HepG2 (cell line): ENCODE results near the gene EEFSEC. TPM values are rescaled to one million over a fixed set of nuclear protein-coding genes. Genes with fewer than 3 reads are reported as not detected.
A peak's percentile ranks its signal among the peaks of the same experiment; 100 is the strongest.

ENCODE experiments used
- ATAC-seq: fragments of 200-7000 bp; cut with Tn5 transposase; 3 replicates; pipeline ENCODE4 v1.9.1; 2020; ENCODE audit warnings: mild to moderate bottlenecking, moderate library complexity
- BruUV-seq: library from RNA; stranded (reverse); fragments of 400-500 nt; replicated peaks from 2 replicates; lab custom pipeline; 2021; lab: Mats Ljungman, UMichigan
- CTCF ChIA-PET: fragments of 300-600 bp; formaldehyde crosslinking; extraction: SDS; loops from one replicate; lab custom pipeline; 2021; ENCODE audit warnings: low total read pairs, inconsistent platforms, low intra/inter-chr PET ratio; lab: Yijun Ruan, JAX
- POLR2A ChIA-PET: fragments of 350-600 bp; sonication (Branson Sonifier 250); formaldehyde crosslinking; loops from one replicate; lab custom pipeline; 2020; ENCODE audit warnings: antibody characterized with exemption, inconsistent platforms; lab: Yijun Ruan, JAX
- DNase-seq: peaks from one replicate; pipeline ENCODE4 v3.0.0-alpha.2; 2015; ENCODE audit warnings: low spot score
- FAIRE-seq: peaks from 3 replicates; lab custom pipeline; 2011; peaks lifted over from hg19 to GRCh38; lab: Jason Lieb, UNC
- H2AFZ ChIP-seq: one replicate; pipeline ENCODE4 v1.6.1; 2011; ENCODE audit warnings: low read length, inconsistent platforms
- H3K27ac ChIP-seq: fragments of 300-600 bp; 3 replicates; pipeline ENCODE4 v1.8.0; 2011; ENCODE audit warnings: mixed run types, mild to moderate bottlenecking, mixed read lengths, low read length, inconsistent platforms; ENCODE audit not compliant: insufficient read depth; ENCODE audit errors: extremely low read length
- H3K27me3 ChIP-seq, 2 experiments: fragments of 200-600 bp in 1 of 2; 2 replicates in 1 of 2; 3 replicates in 1 of 2; pipeline versions ENCODE4 v1.6.0 to v1.8.0; 2011; ENCODE audit warnings: low read length in 2 of 2, mild to moderate bottlenecking in 2 of 2, moderate library complexity in 2 of 2, inconsistent platforms in 1 of 2; ENCODE audit not compliant: insufficient read depth in 2 of 2, control insufficient read depth in 1 of 2
- H3K36me3 ChIP-seq, 2 experiments: fragments of 200-600 bp in 1 of 2; replicated peaks in 1 of 2; 2 replicates in 1 of 2; 3 replicates in 1 of 2; pipeline versions ENCODE4 v1.5.1 to v1.8.0; 2011; ENCODE audit warnings: low read length in 2 of 2, inconsistent platforms in 1 of 2; ENCODE audit not compliant: insufficient read depth in 2 of 2, control insufficient read depth in 1 of 2
- H3K4me1 ChIP-seq: 2 replicates; pipeline ENCODE4 v1.5.1; 2012; ENCODE audit warnings: low read length, inconsistent platforms; ENCODE audit not compliant: insufficient read depth
- H3K4me2 ChIP-seq: 2 replicates; pipeline ENCODE4 v1.6.0; 2011; ENCODE audit warnings: low read depth, low read length, inconsistent platforms
- H3K4me3 ChIP-seq, 3 experiments: fragments of 200-600 bp in 1 of 3; sonication (generic), shearing (Covaris generic) in 1 of 3; replicated peaks in 1 of 3; 2 replicates each; pipeline ENCODE4 v1.5.1; 2011 to 2016; ENCODE audit warnings: low read length in 3 of 3, inconsistent platforms in 2 of 3, low read depth in 2 of 3, mild to moderate bottlenecking in 2 of 3, control low read depth in 1 of 3, mixed read lengths in 1 of 3; ENCODE audit not compliant: insufficient read depth in 1 of 3
- H3K79me2 ChIP-seq: one replicate; pipeline ENCODE4 v1.6.1; 2011; ENCODE audit warnings: low read length, inconsistent platforms; ENCODE audit not compliant: insufficient read depth
- H3K9ac ChIP-seq: 2 replicates; pipeline ENCODE4 v1.6.0; 2011; ENCODE audit warnings: mild to moderate bottlenecking, low read depth, low read length, inconsistent platforms; ENCODE audit not compliant: insufficient read depth
- H3K9me3 ChIP-seq: 2 replicates; pipeline ENCODE4 v1.5.1; 2012; ENCODE audit warnings: mild to moderate bottlenecking, low read length
- H4K20me1 ChIP-seq: 2 replicates; pipeline ENCODE4 v1.6.0; 2011; ENCODE audit warnings: inconsistent platforms, mild to moderate bottlenecking, low read length, moderate library complexity; ENCODE audit not compliant: insufficient read depth
- DPF2 ChIP-seq: sonication (generic); formaldehyde crosslinking; IDR thresholded peaks from 2 replicates; pipeline ENCODE4 v1.4.0; 2020; ENCODE audit warnings: mild to moderate bottlenecking, low read depth, missing genetic modification reagents, borderline replicate concordance
- EP300 ChIP-seq, 3 experiments: sonication (generic) in 1 of 3; formaldehyde crosslinking in 1 of 3; IDR thresholded peaks; 2 replicates each; pipeline versions ENCODE4 v1.5.1 to v1.6.1; 2011 to 2020; ENCODE audit warnings: low read depth in 2 of 3, low read length in 2 of 3, borderline replicate concordance in 1 of 3, improper control_type of control experiment in 1 of 3, mild to moderate bottlenecking in 1 of 3, missing genetic modification reagents in 1 of 3, moderate library complexity in 1 of 3
- HOXA3 ChIP-seq: sonication (generic); formaldehyde crosslinking; IDR thresholded peaks from 2 replicates; pipeline ENCODE4 v1.5.0; 2020; ENCODE audit warnings: missing genetic modification reagents
- NFIB ChIP-seq: sonication (generic); formaldehyde crosslinking; IDR thresholded peaks from 2 replicates; pipeline ENCODE4 v1.9.0; 2021; ENCODE audit warnings: missing genetic modification reagents, mild to moderate bottlenecking, borderline replicate concordance
- RARA ChIP-seq: IDR thresholded peaks from 2 replicates; pipeline ENCODE4 v1.6.1; 2016; ENCODE audit warnings: missing genetic modification reagents, missing compliant biosample characterization
- RBM22 ChIP-seq: fragments of 200-400 bp; formaldehyde crosslinking; optimal IDR thresholded peaks from 2 replicates; pipeline ENCODE3; 2017; ENCODE audit warnings: mild to moderate bottlenecking, low read length, moderate library complexity
- SALL1 ChIP-seq: sonication (generic); formaldehyde crosslinking; IDR thresholded peaks from 2 replicates; pipeline ENCODE4 v1.8.0; 2022; ENCODE audit warnings: mild to moderate bottlenecking, missing genetic modification reagents
- TOE1 ChIP-seq: sonication (generic); formaldehyde crosslinking; IDR thresholded peaks from 2 replicates; pipeline ENCODE4 v1.4.0; 2020; ENCODE audit warnings: mild to moderate bottlenecking, missing genetic modification reagents
- ZFX ChIP-seq: sonication (generic); formaldehyde crosslinking; IDR thresholded peaks from 2 replicates; pipeline ENCODE4 v1.4.0; 2020; ENCODE audit warnings: mild to moderate bottlenecking, low read depth, missing genetic modification reagents, moderate library complexity
- ZNF333 ChIP-seq: sonication (generic); formaldehyde crosslinking; IDR thresholded peaks from 2 replicates; pipeline ENCODE4 v1.4.0; 2020; ENCODE audit warnings: mild to moderate bottlenecking, missing genetic modification reagents, borderline replicate concordance
- ZNF468 ChIP-seq: sonication (generic); formaldehyde crosslinking; IDR thresholded peaks from 2 replicates; pipeline ENCODE4 v1.8.0; 2022; ENCODE audit warnings: mild to moderate bottlenecking, moderate library complexity, missing genetic modification reagents
- ZNF737 ChIP-seq: sonication (generic); formaldehyde crosslinking; IDR thresholded peaks from 2 replicates; pipeline ENCODE4 v1.5.0; 2020; ENCODE audit warnings: missing genetic modification reagents, mild to moderate bottlenecking, borderline replicate concordance
- WGBS: methylation state at CpG from one replicate; pipeline ENCODE4 v1.1.6; 2017; ENCODE audit warnings: low lambda C conversion rate; 5-methylcytosine and 5-hydroxymethylcytosine counted together
- in situ Hi-C: cut with HindIII; loops from 2 replicates; pipeline ENCODE4 v1.10.0; 2017; ENCODE audit warnings: low pct_unique_long_range_greater_than_20kb; ENCODE audit not compliant: extremely low pct_ligation_motif_present
- intact Hi-C: fragments of 100-400 bp; cut with micrococcal nuclease; formaldehyde crosslinking; loops from one replicate; pipeline ENCODE4 v1.10.0; 2022; ENCODE audit not compliant: unreplicated experiment
- polyA plus RNA-seq, 8 experiments: library from polyadenylated mRNA; depleted of rRNA in 3 of 8; stranded (reverse) in 7 of 8; unstranded in 1 of 8; fragments of >200 nt; fragmentation: Illumina TruSeq in 4 of 8; extraction: Trizol in 4 of 8; gene quantifications; 2 replicates each; pipeline versions ENCODE4 v1.2.1 to v1.2.3, GENCODE V29; 2011 to 2016; ENCODE audit warnings: low read depth in 4 of 8, missing spikeins in 1 of 8, mixed read lengths in 1 of 8; ENCODE audit not compliant: insufficient read depth in 1 of 8
- total RNA-seq, 5 experiments: library from RNA; depleted of rRNA; stranded (reverse); fragments of >200 nt; fragmentation: Illumina TruSeq; extraction: Trizol; gene quantifications; 2 replicates each; pipeline ENCODE4 v1.2.3, GENCODE V29; 2016; ENCODE audit warnings: low read depth in 1 of 5
- TF ChIP-seq, protein P1 (sequence below): sonication (generic); formaldehyde crosslinking; IDR thresholded peaks from 2 replicates; pipeline ENCODE4 v1.9.0; 2022; ENCODE audit warnings: low read depth, missing genetic modification reagents
- TF ChIP-seq, protein P2 (sequence below): sonication (generic); formaldehyde crosslinking; IDR thresholded peaks from 2 replicates; pipeline ENCODE4 v1.5.1; 2020; ENCODE audit warnings: mild to moderate bottlenecking, missing genetic modification reagents, moderate library complexity
- TF ChIP-seq, protein P3 (sequence below): sonication (generic); formaldehyde crosslinking; IDR thresholded peaks from 2 replicates; pipeline ENCODE4 v1.4.0; 2020; ENCODE audit warnings: missing genetic modification reagents
- TF ChIP-seq, protein P4 (sequence below): sonication (generic); formaldehyde crosslinking; IDR thresholded peaks from 2 replicates; pipeline ENCODE4 v1.5.1; 2020; ENCODE audit warnings: mild to moderate bottlenecking, missing genetic modification reagents, borderline replicate concordance

Gene EEFSEC
- total and polyA plus RNA-seq, 2 of the 13 experiments (the other 11 are each of a cell fraction or from before 2014, with no cell fraction given) = 6.4 to 24.2 TPM

DNA sequence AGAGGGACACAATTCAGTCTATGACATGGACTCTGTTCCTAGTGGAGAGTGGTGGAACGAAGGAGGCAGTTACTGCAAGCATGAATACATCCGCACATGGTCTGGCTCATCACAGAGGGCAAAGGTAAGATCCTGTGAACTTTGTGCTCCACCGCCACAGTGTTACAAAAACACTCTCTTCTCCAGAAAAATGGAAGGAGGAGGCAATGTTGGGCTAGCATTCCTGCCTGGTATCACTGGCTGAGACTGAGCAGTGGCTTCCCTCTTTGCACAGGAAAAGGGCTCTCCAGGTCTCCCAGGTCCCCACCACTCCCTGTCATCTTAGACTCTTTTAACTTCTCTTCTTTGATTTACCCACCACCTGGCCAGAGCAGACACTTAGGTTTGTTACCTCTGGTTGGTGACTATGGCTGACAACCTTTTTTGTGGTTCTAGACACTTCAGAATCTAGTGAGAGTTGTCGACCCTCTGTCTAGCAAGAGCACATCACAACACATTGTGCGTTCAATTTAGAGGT, 1.5 kb upstream of the EEFSEC start:
- in situ Hi-C loops = no loop called here
- Histone ChIP-seq H3K27ac (peak overlapping the region; percentile 96), H3K79me2 (peaks cover 27% of the 10 kb centered on the region), H3K4me2 (peak overlapping the region; percentile 64), H3K36me3 (peaks cover 0 to 8% of the 10 kb centered on the region in 2 experiments), H3K27me3 (no peaks in the 10 kb centered on the region), H4K20me1 (no peaks in the 10 kb centered on the region), H3K9ac (peak overlapping the region; percentile 62), H3K9me3 (no peaks in the 10 kb centered on the region), H3K4me3 (peak overlapping the region in 1 of 3 experiments; percentile 34; a peak in 2 of 6 replicates), H2AFZ (peak overlapping the region; percentile 1), H3K4me1 (peaks cover 49% of the 10 kb centered on the region)
- FAIRE-seq = peak; percentile 88
- ATAC-seq = peak; percentile 81
- peak; percentile 90 for DNase-seq
- CTCF ChIA-PET = interaction anchor here (1.7 kb wide), 1 partner anchor 19 kb away, joined by 5 read pairs; no protein-coding TSS in a partner anchor
- POLR2A ChIA-PET = interaction anchor here (1.3 to 5.2 kb wide), 3 partner anchors 14 to 57 kb away, joined by 4 to 104 read pairs (median 41); partner anchors contain the start of gene RUVBL1
- WGBS = 16% methylated on average over 5 of the region's 5 CpGs
- intact Hi-C loops = loop anchor here (2.0 kb wide), 1 partner anchor 27 kb away; no protein-coding TSS in a partner anchor
- BruUV-seq = no TSS peak
- TF ChIP-seq ZNF737 (CRISPR knock-in tag) (no peak), HOXA3 (CRISPR knock-in tag) (peak; percentile 79), SALL1 (CRISPR knock-in tag) (peak; percentile 85), EP300 (IDR thresholded peaks at IDR 0.05; ENCODE audit: low read depth in 2 of 2, low read length in 2 of 2) (peak; percentile 38 to 65; a peak in 1 of 4 replicates), EP300 (CRISPR knock-in tag; IDR thresholded peaks at IDR 0.05; ENCODE audit: borderline replicate concordance) (peak; percentile 45; the same call in 1 of the 2 replicates), TOE1 (no peak), RBM22 (peak; percentile 29), RARA (CRISPR knock-in tag) (peak; percentile 68), ZNF333 (CRISPR knock-in tag) (no peak), ZNF468 (no peak), NFIB (CRISPR knock-in tag) (no peak), ZFX (CRISPR knock-in tag) (peak; percentile 54), DPF2 (CRISPR knock-in tag) (peak; percentile 71; the same call in 1 of the 2 replicates)
- TF ChIP-seq, protein P1, sequence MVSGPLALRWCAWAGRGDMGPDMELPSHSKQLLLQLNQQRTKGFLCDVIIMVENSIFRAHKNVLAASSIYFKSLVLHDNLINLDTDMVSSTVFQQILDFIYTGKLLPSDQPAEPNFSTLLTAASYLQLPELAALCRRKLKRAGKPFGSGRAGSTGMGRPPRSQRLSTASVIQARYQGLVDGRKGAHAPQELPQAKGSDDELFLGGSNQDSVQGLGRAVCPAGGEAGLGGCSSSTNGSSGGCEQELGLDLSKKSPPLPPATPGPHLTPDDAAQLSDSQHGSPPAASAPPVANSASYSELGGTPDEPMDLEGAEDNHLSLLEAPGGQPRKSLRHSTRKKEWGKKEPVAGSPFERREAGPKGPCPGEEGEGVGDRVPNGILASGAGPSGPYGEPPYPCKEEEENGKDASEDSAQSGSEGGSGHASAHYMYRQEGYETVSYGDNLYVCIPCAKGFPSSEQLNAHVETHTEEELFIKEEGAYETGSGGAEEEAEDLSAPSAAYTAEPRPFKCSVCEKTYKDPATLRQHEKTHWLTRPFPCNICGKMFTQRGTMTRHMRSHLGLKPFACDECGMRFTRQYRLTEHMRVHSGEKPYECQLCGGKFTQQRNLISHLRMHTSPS (CRISPR knock-in tag) = no peak
- TF ChIP-seq, protein P2, sequence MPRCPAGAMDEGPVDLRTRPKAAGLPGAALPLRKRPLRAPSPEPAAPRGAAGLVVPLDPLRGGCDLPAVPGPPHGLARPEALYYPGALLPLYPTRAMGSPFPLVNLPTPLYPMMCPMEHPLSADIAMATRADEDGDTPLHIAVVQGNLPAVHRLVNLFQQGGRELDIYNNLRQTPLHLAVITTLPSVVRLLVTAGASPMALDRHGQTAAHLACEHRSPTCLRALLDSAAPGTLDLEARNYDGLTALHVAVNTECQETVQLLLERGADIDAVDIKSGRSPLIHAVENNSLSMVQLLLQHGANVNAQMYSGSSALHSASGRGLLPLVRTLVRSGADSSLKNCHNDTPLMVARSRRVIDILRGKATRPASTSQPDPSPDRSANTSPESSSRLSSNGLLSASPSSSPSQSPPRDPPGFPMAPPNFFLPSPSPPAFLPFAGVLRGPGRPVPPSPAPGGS (CRISPR knock-in tag) = peak; percentile 55; the same call in 1 of the 2 replicates
- TF ChIP-seq, protein P3, sequence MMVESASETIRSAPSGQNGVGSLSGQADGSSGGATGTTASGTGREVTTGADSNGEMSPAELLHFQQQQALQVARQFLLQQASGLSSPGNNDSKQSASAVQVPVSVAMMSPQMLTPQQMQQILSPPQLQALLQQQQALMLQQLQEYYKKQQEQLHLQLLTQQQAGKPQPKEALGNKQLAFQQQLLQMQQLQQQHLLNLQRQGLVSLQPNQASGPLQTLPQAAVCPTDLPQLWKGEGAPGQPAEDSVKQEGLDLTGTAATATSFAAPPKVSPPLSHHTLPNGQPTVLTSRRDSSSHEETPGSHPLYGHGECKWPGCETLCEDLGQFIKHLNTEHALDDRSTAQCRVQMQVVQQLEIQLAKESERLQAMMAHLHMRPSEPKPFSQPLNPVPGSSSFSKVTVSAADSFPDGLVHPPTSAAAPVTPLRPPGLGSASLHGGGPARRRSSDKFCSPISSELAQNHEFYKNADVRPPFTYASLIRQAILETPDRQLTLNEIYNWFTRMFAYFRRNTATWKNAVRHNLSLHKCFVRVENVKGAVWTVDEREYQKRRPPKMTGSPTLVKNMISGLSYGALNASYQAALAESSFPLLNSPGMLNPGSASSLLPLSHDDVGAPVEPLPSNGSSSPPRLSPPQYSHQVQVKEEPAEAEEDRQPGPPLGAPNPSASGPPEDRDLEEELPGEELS (CRISPR knock-in tag) = peak; percentile 61
- TF ChIP-seq, protein P4, sequence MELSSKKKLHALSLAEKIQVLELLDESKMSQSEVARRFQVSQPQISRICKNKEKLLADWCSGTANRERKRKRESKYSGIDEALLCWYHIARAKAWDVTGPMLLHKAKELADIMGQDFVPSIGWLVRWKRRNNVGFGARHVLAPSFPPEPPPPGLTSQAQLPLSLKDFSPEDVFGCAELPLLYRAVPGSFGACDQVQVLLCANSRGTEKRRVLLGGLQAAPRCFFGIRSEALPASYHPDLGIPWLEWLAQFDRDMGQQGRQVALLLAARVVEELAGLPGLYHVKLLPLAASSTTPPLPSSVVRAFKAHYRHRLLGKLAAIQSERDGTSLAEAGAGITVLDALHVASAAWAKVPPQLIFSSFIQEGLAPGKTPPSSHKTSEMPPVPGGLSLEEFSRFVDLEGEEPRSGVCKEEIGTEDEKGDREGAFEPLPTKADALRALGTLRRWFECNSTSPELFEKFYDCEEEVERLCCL (CRISPR knock-in tag) = 0 out of 2 replicates have a peak, but pooled peaks have one; percentile 2
